CD4-positive, alpha-beta T cell treated with Interleukin-17A for 4 hours (primary cell): ENCODE measurements around the gene SARS1.

ENCODE experiments used
- DNase-seq: peaks from one replicate; pipeline ENCODE4 v3.0.0-alpha.2; 2020; ENCODE audit warnings: mixed read lengths

The SARS1 gene

GRCh38 chr1:109229531-109230127 lies 15.9 kb downstream of the SARS1 start:
- no peak for DNase-seq

GRCh38 chr1:109231066-109231465 lies 17.3 kb downstream of the SARS1 start:
- no peak for DNase-seq

DNA sequence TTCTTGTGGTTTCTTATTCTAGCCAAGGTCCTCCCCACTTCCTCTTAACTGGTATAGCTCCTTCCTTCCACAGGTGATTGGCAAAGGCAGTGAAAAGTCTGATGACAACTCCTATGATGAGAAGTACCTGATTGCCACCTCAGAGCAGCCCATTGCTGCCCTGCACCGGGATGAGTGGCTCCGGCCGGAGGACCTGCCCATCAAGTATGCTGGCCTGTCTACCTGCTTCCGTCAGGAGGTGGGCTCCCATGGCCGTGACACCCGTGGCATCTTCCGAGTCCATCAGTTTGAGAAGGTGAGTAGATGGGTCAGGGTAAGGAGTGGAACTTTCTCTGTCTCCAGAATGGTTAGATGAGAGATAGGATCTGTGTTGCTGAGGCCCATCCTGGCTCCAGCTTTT lies 21.4 kb downstream of the SARS1 start:
- DNase-seq = no peak

DNA sequence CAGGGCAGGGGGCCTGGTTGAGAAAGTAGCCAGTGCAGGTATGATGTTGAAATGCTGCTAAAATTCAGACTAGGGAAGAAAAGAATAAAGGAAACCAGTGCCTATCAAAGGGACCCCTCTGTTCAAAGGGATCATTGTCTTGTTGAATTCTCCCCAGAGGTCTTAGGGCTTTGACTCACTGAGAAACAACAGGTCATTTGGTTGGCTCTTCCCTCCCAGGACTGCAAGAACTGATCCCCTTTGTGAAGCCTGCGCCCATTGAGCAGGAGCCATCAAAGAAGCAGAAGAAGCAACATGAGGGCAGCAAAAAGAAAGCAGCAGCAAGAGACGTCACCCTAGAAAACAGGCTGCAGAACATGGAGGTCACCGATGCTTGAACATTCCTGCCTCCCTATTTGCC lies 23.8 kb downstream of the SARS1 start:
- no peak for DNase-seq

DNA sequence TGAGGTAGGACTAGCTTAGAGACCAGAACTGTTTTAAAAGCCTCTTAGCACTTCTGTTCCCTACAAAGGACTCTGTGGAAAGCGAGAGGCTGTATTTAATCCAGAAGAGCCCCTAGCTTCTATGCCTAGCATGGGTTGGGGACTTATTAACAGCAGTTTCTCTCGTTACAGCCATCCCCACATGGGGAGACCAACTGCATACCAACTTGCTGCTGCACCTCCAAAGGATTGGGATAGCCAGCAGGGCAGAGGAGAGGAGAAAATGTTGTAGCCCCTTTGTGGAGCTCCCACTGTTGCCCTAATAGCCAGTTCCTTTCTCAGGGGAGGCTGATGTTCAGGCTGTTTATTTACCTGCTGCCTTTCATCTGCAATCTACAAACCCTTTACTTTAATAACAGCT lies 24.7 kb downstream of the SARS1 start:
- no peak for DNase-seq

DNA sequence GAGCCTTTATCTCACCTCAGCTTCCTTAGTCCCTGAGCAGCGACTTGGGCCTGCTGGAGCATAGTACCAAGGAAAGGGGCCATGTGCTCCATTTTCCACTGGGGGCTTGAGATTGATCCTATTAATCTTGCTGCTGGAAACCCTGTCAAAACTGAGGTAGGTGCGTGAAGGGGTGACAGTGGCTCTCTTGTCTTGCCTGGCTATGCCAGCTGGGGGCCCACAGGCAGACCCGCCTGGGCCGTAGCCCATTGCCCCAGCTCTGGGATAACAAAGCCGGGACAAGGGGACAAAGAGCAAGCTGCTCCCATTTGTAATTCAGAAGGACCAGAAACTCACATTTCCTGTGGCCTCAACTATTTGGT lies 25.3 kb downstream of the SARS1 start:
- no peak for DNase-seq

DNA sequence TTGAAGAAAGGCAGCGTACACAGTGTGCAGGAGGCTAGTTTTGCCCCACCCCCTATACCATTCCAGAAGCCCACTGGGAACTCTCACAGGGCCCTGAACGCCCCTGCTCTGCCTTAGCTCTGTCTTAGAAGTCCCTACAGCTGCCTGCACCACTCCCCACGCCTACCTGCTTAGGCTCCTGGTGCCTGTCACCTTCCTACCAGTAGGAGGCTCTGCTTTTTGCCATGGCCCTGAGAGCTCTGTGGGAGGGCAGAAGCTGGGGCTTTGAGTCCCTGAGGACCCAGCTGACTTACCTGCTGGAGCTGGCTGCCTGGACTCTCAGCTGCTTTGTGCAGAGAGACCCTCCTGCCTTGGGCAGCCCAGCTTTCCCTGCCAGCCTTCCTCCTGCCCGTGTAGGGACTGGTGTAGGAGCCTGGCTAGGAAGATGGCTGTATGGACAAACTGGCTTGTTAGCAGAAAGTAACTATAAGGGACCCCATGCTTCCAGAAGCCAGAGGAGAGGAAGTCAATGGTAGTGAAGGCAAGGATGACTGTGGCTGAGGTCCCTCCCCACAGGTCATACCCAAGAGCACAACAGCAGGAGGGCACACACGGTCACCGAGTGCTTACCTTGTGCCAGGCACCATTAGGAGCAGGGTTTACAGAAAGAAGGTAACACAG lies 25.8 kb downstream of the SARS1 start:
- DNase-seq = peak; percentile 39

GRCh38 chr1:109240158-109241152 lies 26.7 kb downstream of the SARS1 start:
- peak; percentile 47 for DNase-seq

GRCh38 chr1:109241344-109241743 lies 27.6 kb downstream of the SARS1 start:
- DNase-seq = peak; percentile 18

DNA sequence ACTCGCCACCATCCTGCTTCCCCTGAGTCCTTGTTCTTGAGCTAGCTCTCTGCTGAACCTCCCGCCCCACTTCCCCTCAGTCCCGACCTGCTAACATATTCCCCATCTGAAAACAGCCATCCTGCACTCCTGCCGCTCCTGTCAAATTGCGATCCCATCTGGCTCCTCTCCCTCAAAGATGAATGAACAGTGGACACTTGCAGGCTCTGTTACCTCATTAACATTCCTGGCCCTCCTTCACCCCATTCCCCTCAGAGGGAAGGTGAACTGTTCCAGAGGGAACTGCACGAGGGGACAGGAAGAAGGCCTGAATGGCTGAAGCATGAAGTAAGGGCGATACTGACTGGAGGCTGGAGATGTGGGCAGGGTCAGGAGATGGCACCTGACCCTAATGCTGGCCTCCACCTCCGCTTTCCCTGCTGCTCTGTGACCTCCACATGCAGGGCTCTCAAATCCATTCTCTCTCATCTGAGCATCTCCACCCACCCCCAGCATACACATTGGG lies 28.2 kb downstream of the SARS1 start:
- DNase-seq = no peak

GRCh38 chr1:109242387-109242786 lies 28.7 kb downstream of the SARS1 start:
- no peak for DNase-seq

GRCh38 chr1:109243221-109243620 lies 29.5 kb downstream of the SARS1 start:
- DNase-seq = no peak

GRCh38 chr1:109243860-109244552 lies 30.3 kb downstream of the SARS1 start:
- no peak for DNase-seq

DNA sequence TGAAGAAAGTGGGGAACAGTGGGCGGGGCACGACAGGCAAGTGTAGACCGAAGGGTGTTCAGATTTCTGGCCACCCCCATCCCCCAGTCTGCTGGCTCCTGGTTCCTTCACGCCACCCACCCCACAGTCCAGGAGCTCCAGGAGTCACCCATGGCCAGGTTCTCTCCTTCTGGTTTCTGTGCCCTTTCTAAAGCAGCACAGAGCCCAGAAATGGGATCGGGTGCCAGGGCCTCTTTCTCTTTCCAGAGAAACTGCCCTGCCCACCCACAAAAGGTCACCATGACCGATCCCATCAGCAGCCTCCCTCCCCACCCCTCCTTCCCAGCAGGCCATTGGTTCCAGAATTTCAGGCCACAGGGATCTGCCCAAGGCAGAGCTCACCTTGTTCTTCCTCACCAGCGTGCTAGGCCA lies 32.4 kb downstream of the SARS1 start:
- no peak for DNase-seq

DNA sequence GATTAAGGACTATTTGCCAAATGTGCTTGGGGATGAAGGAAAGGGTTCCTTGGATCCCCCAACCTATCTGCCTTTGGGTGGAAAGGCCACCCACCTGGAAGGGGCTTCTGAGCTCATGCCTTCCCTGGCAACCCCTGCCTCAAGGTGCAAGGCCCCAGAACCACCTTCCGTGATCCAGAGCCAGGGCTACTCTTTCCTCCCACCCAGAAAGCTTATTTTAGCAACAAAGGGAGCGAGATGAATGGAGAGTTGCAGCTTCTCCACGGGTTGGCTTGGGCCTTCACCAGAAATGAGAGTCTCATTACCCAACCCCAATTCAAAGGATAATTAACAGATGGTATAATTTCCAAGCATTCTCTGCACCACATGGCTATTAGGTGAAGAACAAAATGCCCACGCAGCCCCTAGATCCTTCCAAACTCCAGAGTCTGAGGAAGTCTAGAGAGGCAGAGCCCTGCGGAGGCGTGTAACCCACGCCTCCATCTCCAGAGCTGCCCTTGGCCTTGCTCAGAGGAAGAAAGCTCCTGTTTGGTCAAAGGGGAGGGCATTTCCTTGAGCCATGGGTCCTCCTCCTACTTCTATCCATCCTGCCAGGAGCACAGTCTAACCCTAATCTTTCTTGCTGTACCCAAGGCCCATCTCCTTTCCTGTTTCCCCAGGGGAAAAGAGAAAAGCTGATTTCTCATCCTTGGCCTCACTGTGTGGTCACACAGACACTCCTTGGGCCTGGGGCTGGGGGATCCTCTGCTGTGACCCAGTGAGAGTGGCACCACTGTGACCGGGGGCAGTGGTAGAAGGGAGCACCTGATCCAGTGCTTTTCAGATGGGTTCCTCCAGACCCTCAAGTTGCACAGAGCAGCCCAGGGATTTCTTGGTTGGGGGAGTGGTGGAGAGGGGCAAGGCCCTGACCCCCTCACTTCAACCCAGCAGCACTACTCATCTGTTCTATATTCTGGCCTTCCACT lies 34.0 kb downstream of the SARS1 start:
- no peak for DNase-seq

DNA sequence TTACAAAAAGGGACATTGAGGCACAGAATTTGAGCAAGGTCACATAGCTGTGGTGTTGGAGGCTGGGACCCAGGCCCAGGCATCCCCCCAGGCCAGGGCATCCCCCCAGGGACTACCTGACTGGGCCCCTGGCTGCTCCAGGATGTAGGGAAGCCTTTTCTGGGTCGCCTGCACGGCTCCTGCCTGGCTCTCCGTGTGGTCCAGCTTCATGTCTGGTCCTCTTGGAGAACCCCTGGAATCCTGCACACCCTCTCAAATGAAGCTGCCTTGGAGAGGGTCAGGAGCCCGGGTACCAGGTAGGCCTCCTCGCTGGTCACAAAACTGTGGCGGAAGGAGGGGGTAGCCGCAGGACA lies 34.7 kb downstream of the SARS1 start:
- DNase-seq = no peak

DNA sequence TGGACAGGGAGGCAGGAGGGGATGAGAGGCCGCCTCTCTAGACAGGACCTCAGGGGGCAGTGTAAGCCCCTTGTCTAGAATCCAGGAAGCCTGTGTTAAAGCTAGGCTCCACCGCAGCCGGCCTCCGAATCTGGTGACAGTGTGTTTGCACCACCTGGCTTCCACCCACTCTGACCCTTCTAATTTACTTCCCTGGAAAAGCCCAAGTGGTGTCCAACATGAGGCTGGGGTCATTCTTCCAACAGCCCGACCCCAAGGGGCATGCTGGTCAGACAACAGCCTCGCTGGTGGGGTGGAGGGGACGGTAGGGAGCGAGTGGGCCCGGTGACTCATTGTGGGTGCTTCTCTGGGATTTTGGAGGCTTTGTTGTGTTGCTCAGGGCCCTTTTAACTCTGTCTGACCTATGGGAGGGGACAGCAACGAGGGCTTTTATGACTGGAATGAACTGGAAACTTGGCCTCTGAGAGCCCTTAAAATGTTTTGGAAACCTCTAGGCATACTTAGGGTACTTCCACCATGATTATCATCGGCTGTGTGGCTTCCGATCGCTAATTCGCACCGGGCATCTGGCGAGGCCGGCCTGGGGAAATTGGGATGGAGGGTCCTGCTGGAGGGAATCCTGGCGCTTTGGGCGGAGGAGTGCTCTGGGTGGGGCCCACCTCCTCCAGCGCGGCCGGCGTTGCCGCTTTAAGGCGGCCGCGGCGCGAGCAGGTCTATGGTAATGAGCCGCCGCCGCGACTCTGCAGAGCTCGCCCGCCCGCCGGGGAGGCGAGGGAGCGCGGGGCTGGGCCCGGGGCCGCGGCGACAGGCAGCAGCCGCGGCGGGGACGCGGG lies 35.3 kb downstream of the SARS1 start, which contains the start of gene CELSR2:
Gene CELSR2 (plus strand): TSS at position 743 of the 833 bp plus-strand sequence. CDS start 541 bp downstream, outside the sequence.
- DNase-seq = peak; percentile 70

DNA sequence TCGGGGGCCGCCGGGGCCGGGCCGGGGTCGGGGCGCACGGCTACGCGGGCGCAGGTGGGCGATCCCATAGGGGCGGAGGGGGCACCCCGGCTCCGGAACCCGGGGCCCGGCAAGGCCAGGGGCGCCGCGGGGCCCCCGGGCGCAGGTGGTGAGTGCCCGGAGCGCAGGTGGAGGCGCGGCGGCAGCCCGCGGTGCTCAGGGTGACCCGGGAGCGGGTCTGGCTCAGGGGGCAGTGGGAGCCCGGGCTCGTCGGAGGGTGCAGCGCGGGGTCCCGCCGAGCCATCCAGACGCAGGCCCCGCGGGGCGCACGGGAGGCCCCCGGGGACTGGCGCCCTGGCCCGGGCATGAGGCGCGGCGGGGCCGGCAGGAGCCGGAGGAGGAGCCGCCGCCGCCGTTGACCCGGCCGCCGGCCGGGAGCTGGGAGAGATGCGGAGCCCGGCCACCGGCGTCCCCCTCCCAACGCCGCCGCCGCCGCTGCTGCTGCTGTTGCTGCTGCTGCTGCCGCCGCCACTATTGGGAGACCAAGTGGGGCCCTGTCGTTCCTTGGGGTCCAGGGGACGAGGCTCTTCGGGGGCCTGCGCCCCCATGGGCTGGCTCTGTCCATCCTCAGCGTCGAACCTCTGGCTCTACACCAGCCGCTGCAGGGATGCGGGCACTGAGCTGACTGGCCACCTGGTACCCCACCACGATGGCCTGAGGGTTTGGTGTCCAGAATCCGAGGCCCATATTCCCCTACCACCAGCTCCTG lies 36.1 kb downstream of the SARS1 start:
- DNase-seq = no peak

- no peak for DNase-seq
Observed at GRCh38 chr1:109250454-109251276, 36.9 kb downstream of the SARS1 start.
